Germinal center (tissue), 1 donor: ENCODE results near the gene MT1G.
A peak's percentile ranks its signal among the peaks of the same experiment; 100 is the strongest.
"Not testable (repeated sequence)": the region's sequence is repeated elsewhere in the genome, so short reads cannot be mapped to it uniquely, and the experiment has no call there.

Experiments
- DNase-seq: peaks from one replicate; pipeline ENCODE4 v3.0.0; 2012; ENCODE audit warnings: mixed read lengths, low spot score

The MT1G gene

DNA sequence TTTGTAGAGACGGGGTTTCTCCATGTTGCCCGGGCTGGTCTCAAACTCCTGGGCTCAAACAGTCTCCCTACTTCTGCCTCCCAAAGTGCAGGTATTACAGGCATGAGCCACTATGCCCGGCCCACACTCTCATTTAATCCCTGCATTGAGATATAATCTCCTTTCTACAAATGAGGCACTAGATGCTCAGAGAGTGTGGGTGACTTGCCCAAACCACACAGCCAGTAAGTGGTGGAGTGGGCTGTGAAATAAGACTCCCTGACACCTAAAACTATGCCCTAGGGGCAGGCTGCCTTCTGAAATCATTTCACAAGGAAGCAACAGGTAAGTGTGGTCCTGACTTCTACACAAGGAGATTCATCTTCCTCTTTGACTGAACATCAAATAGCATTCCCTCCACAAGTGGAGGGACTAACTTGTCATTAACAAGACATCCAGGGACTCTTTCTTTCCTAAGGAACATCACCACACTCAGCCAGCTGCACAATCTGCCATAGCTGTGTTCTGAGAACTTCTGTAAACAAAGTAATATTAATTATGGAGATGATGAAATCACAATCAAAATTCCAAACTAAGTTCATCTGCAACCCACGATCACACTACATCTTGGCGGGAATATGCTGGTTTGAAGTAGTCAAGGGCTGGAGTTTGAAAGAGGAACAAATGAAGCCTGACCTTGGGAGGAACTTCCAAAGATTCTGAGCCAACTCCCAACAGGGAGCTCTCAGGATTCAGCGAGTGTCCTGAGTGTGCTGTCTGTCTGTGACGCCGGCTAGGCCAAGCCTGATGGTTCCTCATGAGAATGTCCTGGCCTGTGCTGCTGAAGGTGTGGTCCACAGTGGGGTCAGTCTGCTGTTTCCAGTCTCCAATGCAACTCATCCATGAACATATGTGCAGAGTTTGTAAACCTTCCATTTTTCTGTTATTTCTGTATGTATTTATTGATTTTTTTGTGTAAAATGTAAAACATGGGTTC is 2.3 kb downstream of the MT1G start:
- not testable (repeated sequence) for DNase-seq

DNA sequence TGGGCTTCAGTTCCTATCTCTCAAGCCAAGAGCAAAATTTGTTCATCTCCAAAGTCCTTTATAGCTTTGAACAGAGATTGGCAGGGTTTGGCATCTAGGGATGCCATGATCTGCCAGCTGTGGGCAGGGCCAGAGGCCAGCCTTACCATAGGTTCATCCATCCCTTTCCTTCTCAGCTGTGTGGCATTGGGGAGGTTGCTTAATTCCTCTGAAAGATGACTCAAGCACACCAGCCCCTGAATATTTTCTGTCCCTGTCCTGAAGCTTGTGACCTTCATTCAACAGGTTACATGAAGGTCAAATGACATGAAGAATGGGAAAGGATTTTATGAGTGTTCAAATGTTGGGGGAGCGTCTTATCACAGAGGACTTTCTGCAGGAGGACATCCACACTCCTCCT is 3.4 kb downstream of the MT1G start:
- no peak for DNase-seq

DNA sequence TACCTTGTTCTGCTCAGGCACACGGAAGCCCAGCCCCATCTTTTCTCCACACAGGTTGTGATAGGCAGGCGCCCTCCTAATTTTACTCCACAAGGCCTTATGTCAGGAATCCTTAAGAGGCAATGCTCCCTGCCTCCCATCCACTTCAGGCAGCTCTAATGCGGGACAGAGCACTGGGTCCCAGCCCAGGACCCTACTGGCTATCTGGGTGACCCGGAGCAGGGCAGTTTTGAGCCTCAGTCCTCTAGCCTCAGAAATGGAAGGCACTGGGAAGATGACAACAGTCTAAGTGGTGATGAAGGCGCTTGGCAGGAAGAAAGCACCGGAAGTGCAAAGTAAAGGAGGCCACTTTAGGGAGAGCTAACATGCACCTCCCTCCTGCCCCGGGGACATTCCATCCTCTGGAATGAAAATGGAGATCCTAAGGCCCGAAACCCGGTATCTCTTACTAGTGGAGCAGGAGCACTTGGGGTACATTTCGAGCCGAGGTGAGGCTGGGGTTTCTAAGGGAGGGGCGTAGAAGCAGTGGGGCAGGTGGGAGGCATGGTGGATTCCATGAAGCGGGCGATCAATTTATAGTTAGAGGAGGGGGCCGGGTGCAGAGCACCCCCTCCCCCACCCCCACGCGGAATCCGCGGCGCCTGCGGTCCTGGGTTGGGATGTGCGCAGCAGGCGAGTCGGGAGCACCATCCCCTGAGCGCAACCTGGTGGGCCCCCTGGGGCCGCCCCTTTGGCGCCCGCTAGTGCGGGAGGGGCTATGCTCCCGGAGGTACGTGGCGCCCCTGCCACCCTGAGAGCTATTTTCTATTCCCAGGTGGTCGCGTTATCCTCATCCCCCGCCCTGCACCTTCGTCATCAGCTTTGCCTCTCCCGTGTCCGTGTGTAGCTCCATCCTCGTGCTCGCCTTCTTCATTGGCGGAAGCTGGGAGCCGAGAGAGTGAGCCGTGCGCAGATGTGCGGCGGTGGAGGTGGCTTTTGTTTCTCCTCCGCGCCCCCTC is 5.2 kb downstream of the MT1G start:
- no peak for DNase-seq

DNA sequence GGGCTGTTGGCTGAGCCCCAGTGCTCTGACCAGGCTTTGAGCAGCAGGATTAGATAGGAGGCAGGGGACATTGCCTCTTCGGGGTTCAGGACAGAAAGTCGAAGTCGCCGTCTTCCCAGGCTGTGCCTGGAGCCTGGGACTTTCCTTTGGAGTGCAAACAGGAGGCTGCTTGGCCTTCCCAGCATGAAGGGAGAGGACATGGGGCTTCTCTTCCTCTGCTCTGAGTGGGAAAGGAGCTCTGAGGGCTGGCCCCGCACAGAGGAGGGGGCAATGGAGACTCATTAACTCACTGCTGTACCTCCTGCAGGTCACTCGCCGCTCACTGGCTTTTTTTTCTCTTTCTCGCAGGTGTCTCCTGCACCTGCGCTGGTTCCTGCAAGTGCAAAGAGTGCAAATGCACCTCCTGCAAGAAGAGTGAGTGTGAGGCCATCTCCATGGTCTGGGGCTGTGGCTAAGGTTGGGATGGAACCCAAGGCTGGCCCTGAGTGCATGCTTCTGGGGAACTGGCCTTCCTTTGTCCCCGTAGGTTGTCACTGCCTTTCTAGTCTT is 9.5 kb downstream of the MT1G start:
- DNase-seq: no peak

DNA sequence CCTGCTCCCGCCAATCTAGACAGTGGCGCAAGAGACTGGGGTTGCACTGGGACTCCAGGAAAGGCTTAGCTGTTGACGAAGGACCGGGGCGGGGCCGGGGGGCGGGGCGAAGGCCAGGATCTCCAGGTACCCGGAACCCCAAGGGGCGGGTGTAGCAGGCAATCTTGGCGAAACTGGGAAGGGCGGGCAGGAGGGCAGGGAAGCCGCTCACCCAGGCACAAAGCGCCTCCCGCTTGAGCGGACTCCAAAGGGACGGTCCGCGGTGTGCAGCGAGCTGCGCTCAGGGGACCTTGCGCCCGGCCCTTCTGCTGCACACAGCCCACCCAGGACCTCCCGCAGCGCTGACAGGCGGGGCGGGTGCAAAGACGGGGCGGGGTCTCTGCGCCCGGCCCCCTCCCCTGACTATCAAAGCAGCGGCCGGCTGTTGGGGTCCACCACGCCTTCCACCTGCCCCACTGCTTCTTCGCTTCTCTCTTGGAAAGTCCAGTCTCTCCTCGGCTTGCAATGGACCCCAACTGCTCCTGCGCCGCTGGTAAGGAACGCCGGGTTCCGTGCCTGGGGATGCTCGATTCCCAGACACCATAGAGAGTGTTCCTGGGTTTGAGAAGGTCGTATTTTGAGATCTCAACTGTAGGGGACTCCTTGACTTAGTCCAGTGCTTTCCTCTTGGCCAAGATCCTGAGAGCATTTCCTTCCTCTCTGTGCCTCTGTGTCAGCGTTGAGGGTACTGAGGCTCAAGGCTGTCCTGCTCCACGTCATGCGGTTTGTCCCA is 10.1 kb downstream of the MT1G start, which contains the start of gene MT1F:
TSS of gene MT1F (plus strand) at position 405 of the 772 bp plus-strand sequence. CDS start at position 505, 100 bp downstream.
- peak; percentile 54 for DNase-seq

DNA sequence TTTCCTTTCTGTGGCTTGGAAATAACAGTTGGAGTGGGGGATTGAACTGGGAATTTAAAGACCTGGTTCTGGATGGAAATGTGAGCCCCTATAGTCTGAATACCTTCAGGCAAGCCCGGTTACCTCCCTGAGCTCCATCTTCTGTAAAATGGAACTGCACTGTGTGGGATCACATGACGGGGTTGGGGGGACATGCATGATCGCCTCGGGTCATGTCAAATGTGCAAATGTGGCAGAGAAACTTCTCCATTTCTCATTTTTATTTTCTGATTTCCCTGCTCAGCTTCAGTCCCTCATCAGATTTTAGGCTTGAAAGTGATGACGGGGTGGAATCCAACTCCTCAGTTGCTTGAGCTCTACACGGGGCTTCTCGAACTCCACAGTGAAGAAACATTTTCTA is 14.6 kb downstream of the MT1G start:
- DNase-seq: no peak

DNA sequence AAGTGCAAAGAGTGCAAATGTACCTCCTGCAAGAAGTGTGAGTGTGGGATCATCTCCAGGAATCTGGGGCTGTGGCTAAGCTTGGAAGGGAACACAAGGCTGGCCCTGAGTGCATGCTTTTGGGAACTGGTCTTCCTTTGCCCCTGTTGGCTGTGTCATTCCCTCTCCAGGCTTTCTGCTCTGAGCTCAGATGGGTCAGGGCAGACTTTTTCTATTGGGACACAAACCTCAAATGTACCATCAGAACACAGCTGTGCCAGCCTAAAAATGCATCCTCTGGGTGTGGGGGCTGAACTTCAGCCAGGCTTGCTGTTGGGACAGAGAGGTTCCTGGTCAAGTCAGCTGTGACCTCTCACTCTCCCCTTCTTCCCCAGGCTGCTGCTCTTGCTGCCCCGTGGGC is 15.3 kb downstream of the MT1G start:
- no peak for DNase-seq

DNA sequence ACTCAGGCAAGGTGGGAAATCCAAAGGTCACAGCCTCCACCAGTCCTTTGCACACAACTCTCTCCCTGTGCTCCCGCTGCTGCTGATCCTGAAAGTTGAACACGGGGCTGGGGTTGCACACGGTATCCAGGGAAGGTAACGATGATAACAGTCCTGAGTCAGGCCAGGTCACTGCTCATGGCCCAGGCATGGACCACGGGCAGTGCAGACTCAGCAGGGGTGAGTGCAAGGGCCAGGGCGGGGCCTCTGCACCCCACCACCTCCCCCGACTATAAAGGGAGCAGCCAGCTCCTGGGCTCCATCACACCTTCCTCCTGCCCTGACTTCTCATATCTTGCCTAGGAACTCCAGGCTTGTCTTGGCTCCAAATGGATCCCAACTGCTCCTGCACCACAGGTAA is 16.3 kb downstream of the MT1G start, which contains the start of gene MT1B:
TSS of gene MT1B (plus strand) at position 301 of the 400 bp plus-strand sequence. CDS start at position 369, 68 bp downstream.
- DNase-seq: no peak

DNA sequence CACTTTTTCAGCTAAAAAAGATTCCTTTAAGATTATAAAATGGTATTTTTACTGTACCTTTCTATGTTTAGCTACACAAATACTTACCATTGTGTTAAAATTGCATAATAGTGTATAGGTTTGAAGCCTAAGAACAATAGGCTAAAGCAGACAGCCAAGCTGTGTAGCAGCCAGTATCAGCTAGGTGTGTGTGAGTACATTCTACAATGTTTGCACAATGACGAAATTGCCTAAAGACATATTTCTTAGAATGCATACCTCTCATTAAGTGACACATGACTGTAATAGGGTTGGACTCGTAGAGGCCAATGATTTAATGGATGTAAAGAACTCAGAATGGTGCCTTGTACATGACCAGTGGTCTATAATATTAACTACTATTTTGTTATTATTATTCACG is 18.0 kb downstream of the MT1G start:
- DNase-seq: no peak

DNA sequence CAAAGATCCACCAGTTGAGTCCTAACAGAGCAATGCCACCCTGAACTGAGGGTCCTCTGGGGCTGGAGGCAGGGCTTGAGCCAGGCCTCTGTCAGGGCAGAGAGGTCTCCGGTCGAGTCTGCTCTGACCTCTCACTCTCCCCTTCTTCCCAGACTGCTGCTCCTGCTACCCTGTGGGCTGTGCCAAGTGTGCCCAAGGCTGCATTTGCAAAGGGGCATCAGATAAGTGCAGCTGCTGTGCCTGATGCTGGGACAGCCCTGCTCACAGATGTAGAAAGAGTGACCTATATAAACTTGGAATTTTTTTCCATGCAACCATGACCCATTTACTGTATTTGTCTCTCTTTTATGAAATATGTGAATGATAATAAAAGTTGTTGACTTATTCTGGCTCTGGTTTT is 18.6 kb downstream of the MT1G start:
- DNase-seq: no peak

DNA sequence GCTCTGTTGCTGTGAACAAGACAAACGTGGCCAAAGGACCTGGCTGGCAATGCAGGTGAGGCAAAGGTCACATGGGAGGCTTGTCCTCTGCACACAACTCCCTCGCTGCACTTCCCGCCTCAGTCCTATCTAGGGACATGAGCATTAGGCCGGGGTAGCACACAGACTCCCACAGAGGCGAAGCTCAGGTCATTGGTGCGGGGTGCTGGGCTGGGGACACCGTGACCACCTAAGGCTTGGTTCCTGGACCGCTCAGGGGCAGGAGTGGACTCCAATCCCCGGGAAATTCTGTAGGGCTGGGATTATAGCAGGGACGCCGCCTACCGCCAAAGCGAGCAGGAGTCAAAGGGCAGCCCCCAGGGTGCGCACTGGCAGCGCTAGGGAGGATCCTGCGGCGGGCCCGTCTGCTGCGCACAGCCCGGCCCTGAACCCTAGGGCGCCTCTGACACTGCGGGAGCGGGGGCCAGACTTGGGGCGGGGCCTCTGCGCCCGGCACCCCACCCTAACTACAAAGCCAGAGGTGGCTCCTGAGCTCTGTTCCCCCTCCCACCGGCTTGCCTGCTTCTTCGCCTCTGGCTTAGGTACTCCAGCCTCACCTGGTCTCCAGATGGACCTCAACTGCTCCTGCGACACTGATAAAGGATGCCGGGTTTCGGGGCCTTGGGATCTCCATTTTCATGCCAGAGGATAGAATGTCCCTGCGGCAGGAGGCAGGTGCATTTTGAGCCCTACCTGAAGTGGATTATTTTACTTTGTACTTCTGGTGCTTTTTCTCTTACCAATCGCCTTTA is 20.0 kb downstream of the MT1G start:
- DNase-seq: no peak

DNA sequence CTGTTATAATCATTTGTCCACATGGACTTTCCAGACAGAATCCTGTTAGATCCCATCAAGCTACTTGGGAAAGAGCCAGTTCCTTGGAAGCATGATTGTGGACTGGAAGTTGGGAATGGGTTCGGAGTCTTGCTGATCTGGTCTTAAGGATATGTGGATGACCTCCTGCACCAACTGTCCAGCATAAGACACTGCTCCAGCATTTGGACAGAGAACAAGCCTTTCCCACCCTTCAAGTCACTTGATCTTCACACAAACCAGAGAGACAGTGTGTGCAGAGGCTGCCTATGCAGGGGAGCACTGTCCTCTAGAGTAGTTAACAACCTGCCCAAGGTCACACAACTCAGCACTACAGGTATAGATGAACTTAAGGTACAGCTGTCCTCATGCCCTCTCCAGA is 22.0 kb downstream of the MT1G start:
- DNase-seq: no peak

DNA sequence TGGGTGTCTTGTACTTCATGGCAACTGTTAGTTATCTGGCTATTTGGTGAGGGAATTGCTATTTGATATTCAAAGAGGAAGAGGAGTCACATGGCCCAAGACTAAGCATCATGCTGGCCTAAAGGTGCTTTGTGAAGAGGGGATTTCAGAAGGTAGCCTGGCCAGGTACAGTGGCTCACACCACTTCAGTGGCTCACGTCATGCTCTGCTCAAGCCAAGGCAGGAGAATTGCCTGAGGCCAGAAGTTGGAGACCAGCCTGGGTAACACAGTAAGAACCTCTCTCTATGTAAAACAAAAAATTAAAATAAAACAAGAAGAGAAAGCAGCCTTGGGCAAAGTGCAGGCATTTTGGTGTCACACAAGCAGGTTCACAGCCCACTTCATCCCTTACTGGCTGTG is 22.6 kb downstream of the MT1G start:
- DNase-seq: no peak

DNA sequence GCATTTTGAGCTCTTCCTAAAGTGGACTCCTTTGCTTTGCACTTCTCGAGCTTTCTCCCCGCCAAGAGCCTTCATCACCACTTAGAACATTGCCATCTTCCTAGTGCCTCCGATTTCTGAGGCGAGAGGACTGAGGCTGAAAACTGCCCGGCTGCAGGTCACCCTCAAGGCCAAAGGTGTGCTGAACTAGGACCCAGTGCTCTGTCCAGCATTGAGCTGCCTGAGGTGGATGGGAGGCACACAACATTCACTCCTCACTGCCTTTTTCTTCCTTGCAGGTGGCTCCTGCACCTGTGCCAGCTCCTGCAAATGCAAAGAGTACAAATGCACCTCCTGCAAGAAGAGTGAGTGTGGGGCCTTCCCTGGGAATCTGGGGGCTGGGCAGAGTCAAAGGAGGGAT is 24.0 kb downstream of the MT1G start:
- DNase-seq: no peak

DNA sequence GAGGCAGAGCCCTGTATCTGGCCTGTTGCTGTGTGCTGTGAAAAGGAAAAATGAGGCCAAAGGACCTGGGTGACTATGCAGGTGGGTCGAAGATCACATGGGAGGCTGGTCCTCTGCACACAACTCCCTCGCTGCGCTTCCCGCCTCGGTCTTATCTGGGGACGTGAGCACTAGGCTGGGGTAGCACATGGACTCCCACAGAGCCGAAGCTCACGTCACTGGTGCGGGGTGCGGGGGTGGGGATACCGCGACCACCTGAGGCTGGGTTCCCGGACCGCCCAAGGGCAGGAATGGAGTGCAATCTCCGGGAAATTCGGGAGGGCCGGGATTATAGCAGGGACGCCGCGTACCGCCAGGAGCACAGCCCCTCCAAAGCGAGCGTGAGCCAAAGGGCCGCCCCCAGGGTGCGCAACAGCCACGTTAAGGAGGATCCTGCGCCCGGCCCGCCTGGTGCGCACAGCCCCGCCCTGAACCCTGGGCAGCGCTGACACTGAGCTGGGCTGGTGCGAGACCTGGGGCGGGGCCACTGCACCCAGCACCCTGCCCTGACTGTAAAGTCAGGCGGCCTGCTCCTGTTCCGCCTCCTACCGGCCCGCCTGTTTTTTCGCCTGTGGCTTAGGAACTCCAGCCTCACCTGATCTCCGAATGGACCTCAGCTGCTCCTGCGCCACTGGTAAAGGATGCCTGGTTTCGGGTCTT is 24.6 kb downstream of the MT1G start:
- peak; percentile 57 for DNase-seq

DNA sequence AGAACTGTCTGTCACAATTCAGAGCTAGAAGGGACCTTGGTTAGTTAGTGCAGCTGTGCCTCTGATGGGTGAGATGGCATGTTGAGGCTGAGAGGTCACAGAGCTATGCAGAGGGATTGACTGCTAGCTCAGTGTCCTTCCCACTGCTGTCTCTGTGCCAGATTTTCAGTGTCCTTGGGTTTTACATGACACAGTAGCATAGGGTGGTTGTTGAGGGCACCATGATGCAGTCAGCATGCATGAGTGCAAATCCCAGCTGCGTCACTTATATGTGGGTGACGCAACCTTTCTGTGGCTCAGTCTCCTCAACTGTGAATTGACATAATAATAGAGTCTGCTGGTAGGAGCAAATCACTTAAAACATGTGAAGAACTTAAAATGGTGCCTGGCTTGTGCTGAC is 26.7 kb downstream of the MT1G start:
- no peak for DNase-seq

DNA sequence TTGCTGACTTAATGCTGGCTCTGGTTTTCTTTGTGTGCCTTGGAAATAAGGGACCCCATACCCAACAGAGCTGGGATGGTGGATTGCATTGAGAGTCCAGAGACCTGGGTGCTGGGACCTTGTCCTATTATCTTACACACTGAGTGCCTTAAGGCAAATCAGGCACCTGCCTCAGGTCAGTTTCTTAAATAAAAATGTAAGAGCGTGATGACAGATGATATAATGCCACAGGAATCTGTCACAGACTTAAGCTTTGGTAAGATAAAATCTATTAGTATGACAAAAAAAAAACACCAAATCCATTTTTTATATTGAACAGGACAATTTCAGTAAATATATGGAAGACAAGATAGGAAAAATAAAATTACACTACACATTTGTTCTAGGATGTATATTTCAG is 27.8 kb downstream of the MT1G start:
- DNase-seq: no peak

DNA sequence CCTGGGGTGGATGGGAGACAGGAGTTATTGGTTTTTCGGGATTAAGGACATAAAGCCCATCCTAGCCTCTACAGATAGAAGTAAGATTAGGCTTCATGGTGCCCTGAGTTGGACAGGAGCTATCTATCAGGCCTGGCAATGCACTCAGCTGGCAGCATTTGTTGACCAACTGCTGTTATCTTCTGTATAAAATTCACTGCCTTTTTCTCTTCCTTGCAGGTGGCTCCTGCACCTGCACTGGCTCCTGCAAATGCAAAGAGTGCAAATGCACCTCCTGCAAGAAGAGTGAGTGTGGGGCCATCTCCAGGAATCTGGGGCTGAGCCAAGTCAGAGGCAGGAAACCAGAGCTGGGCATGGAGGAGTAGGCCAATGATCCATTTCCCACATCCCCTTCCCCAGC is 28.8 kb downstream of the MT1G start:
- DNase-seq: no peak

DNA sequence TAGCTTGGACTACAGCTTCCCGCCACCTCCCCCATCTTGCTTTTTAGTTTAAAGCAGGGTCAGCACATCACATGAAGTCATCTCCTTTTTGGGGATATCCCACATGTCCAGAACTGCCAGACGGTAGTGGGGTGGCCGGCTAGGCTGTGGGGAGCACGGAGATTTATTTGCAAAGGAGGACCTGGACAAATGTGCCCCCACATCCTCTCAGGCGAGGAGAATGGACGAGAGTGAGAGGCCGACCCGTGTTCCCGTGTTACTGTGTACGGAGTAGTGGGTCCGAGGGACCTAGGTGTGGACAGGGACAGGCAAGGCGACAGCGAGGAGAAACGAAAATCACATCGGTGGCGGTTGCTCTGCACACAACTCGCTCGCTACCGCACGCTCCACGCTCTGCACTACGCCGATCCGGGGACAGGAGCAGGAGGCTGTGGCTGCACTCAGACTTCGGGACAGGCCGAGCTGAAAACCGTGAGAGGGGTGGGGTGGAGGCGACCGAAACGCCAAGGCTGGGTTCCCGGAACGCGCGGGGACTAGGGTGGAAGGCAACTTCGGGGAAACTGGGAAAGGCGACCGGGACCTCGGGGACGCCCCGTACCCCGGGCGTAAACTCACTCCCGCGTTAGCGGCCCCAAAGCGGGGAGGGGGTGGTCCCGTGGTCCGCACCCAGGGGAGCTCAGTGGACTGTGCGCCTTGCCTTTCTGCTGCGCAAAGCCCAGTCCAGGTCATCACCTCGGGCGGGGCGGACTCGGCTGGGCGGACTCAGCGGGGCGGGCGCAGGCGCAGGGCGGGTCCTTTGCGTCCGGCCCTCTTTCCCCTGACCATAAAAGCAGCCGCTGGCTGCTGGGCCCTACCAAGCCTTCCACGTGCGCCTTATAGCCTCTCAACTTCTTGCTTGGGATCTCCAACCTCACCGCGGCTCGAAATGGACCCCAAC is 29.8 kb downstream of the MT1G start, which contains the start of gene MT1A:
TSS of gene MT1A (plus strand) at position 853 of the 937 bp plus-strand sequence. CDS start at position 926, 73 bp downstream.
- no peak for DNase-seq
